OCI-LY3 (cell line): Measurements from ENCODE around the gene MTFMT.

Experiments
- H2AFZ ChIP-seq: fragments of 200-600, 300-600 bp; shearing (Covaris generic); 2 replicates; pipeline ENCODE4 v1.6.0; 2014; ENCODE audit warnings: antibody characterized with exemption, low read depth, low read length
- H3K27ac ChIP-seq: fragments of 200-600, 300-600 bp; sonication (generic); 2 replicates; pipeline ENCODE4 v1.5.1; 2014; ENCODE audit warnings: mild to moderate bottlenecking, low read length, moderate library complexity, mixed read lengths
- H3K27me3 ChIP-seq: fragments of 200-600, 300-600 bp; sonication (generic); 2 replicates; pipeline ENCODE4 v1.6.1; 2014; ENCODE audit warnings: low read depth, low read length, mixed read lengths
- H3K36me3 ChIP-seq: fragments of 200-600, 300-600 bp; sonication (generic); replicated peaks from 2 replicates; pipeline ENCODE3; 2014; ENCODE audit warnings: low read depth, low read length, mixed read lengths
- H3K4me1 ChIP-seq: fragments of 300-600, 200-600 bp; sonication (generic); 2 replicates; pipeline ENCODE4 v1.6.1; 2014; ENCODE audit warnings: low read length, mixed read lengths
- H3K4me2 ChIP-seq: fragments of 200-600, 300-600 bp; sonication (generic); 2 replicates; pipeline ENCODE4 v1.6.1; 2014; ENCODE audit warnings: low read length, mixed read lengths
- H3K4me3 ChIP-seq: fragments of 300-600, 200-600 bp; sonication (generic); 2 replicates; pipeline ENCODE4 v1.5.1; 2014; ENCODE audit warnings: antibody characterized with exemption, mild to moderate bottlenecking, low read length, moderate library complexity
- H3K79me2 ChIP-seq: fragments of 300-600, 200-600 bp; shearing (Covaris generic); 2 replicates; pipeline ENCODE4 v1.6.1; 2014; ENCODE audit warnings: mild to moderate bottlenecking, low read length, mixed read lengths
- H3K9ac ChIP-seq: fragments of 300-600, 200-600 bp; shearing (Covaris generic); 2 replicates; pipeline ENCODE4 v1.6.0; 2014; ENCODE audit warnings: mild to moderate bottlenecking, low read length, moderate library complexity
- H3K9me3 ChIP-seq: fragments of 200-600, 300-600 bp; shearing (Covaris generic); 2 replicates; pipeline ENCODE4 v1.6.1; 2014; ENCODE audit warnings: low read length, mixed read lengths; ENCODE audit not compliant: insufficient read depth
- H4K20me1 ChIP-seq: fragments of 200-600, 300-600 bp; sonication (generic); 2 replicates; pipeline ENCODE4 v1.6.1; 2016; ENCODE audit warnings: low read length, mixed read lengths; ENCODE audit not compliant: insufficient read depth
- EZH2phosphoT487 ChIP-seq: fragments of 200-600 bp; shearing (Covaris generic); IDR thresholded peaks from 2 replicates; pipeline ENCODE4 v1.6.1; 2018; ENCODE audit warnings: antibody characterized with exemption, mixed run types, low read depth
- TF ChIP-seq, protein P1 (sequence below): fragments of 200-600, 300-600 bp; sonication (generic); IDR thresholded peaks from 2 replicates; pipeline ENCODE4 v1.5.1; 2014; ENCODE audit warnings: antibody characterized with exemption, low read length, low read depth

MTFMT gene

DNA sequence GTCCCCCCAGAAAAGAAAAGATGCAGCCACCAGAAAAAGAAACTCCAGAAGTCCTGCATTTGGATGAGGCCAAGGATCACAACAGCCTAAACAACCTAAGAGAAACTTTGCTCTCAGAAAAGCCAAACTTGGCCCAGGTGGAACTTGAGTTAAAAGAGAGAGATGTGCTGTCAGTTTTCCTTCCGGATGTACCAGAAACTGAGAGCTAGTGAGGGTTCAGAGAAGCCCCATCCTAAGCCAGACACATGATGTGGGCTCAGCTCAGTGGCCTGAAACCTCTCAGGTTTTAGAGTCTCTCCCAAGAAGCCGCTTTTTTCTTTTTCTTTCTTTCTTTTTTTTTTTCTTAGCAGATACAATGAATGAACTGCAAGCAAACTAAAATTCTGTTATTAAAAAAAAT lies 23.5 kb upstream of the MTFMT start:
- no peaks in the 10 kb centered on the region for H3K79me2 ChIP-seq
- no peak overlapping the region for H3K4me2 ChIP-seq
- no peaks in the 10 kb centered on the region for H4K20me1 ChIP-seq
- H2AFZ ChIP-seq: no peak overlapping the region
- no peak overlapping the region for H3K9ac ChIP-seq
- TF ChIP-seq EZH2phosphoT487: no peak
- TF ChIP-seq, protein P1, sequence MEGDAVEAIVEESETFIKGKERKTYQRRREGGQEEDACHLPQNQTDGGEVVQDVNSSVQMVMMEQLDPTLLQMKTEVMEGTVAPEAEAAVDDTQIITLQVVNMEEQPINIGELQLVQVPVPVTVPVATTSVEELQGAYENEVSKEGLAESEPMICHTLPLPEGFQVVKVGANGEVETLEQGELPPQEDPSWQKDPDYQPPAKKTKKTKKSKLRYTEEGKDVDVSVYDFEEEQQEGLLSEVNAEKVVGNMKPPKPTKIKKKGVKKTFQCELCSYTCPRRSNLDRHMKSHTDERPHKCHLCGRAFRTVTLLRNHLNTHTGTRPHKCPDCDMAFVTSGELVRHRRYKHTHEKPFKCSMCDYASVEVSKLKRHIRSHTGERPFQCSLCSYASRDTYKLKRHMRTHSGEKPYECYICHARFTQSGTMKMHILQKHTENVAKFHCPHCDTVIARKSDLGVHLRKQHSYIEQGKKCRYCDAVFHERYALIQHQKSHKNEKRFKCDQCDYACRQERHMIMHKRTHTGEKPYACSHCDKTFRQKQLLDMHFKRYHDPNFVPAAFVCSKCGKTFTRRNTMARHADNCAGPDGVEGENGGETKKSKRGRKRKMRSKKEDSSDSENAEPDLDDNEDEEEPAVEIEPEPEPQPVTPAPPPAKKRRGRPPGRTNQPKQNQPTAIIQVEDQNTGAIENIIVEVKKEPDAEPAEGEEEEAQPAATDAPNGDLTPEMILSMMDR: no peak
- no peak overlapping the region for H3K27ac ChIP-seq
- no peak overlapping the region for H3K4me3 ChIP-seq
- H3K9me3 ChIP-seq: no peaks in the 10 kb centered on the region
- H3K36me3 ChIP-seq: no peaks in the 10 kb centered on the region
- H3K4me1 ChIP-seq: peaks cover 11% of the 10 kb centered on the region
- no peaks in the 10 kb centered on the region for H3K27me3 ChIP-seq

DNA sequence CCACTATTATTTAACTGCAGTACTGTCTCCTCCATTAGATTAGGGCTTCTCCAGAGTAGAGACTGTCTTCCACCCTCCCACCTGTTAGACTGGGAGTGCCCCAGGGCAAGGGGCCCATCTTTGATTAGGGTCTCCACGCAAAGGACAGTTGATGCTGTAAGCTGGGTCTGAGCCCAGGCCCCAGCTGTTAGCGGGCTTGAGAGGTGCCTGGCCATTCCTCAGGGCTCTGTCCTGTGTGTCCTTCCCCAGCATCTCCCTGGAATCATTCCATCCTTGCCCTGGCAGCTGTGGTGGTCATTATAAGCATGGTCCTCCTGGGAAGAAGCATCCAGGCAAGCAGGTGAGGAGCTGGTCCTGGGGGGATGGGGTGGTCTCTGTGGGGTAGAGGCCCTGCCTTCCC lies 21.8 kb upstream of the MTFMT start:
- Histone ChIP-seq H3K4me2 (no peak overlapping the region), H3K9me3 (no peaks in the 10 kb centered on the region), H3K36me3 (no peaks in the 10 kb centered on the region), H4K20me1 (no peaks in the 10 kb centered on the region; the same call in 1 of the 2 replicates), H2AFZ (no peak overlapping the region), H3K4me1 (peaks cover 11% of the 10 kb centered on the region), H3K27me3 (no peaks in the 10 kb centered on the region), H3K27ac (no peak overlapping the region), H3K79me2 (no peaks in the 10 kb centered on the region), H3K9ac (no peak overlapping the region), H3K4me3 (no peak overlapping the region)
- TF ChIP-seq, protein P1: no peak
- TF ChIP-seq EZH2phosphoT487: no peak

DNA sequence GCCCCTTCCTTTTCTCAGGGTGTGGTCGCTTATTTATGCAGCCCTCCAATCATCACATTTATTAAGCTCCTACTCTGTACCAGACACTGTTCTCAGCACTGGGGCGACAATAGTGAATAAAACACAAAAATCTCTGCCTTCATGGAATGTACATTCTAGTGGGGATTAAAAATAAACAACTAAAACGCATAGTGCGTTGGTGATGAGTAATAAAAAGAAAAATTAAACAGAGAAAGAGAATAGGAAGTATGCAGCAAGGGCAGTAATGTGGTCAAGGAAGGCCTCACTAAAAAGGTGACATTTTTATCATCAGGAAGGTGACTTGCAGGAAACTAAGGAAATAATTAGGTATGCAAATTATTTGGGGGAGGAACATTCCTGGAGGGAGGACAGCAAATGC lies 20.8 kb upstream of the MTFMT start:
- TF ChIP-seq, protein P1: no peak
- no peak for TF ChIP-seq EZH2phosphoT487
- Histone ChIP-seq H3K4me2 (peak overlapping the region; percentile 82), H3K4me1 (peaks cover 11% of the 10 kb centered on the region), H2AFZ (no peak overlapping the region), H3K27me3 (no peaks in the 10 kb centered on the region), H3K4me3 (peak overlapping the region; percentile 70), H3K27ac (no peak overlapping the region), H3K9me3 (no peaks in the 10 kb centered on the region), H3K36me3 (no peaks in the 10 kb centered on the region), H4K20me1 (no peaks in the 10 kb centered on the region; the same call in 1 of the 2 replicates), H3K9ac (no peak overlapping the region), H3K79me2 (no peaks in the 10 kb centered on the region)

DNA sequence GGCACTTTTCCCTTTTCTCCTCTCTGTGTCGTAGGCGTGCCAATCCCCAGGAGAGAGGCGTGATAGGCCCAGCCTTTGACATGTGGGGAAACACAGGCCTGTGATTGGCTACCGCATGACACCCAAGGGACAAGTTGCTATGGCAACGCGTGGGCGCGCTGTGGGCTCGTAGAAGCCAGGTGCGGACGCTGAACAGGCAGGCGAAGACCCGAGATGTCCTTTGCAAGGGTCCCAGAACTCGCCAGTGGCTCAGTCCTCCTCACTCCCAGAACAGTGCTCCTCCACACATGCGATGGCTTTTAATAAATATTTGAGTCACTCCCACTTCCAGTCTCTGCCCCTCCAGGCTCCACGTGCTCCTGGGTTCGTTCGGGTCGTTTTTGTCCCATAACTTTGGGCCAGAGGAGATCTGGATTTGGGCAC lies 20.0 kb upstream of the MTFMT start:
- Histone ChIP-seq H3K27me3 (no peaks in the 10 kb centered on the region), H3K36me3 (no peaks in the 10 kb centered on the region), H3K4me2 (peak overlapping the region; percentile 82), H3K27ac (no peak overlapping the region), H3K9me3 (no peaks in the 10 kb centered on the region), H3K4me1 (peaks cover 11% of the 10 kb centered on the region), H4K20me1 (no peaks in the 10 kb centered on the region; the same call in 1 of the 2 replicates), H2AFZ (peak overlapping the region; percentile 12; the same call in 1 of the 2 replicates), H3K4me3 (peak overlapping the region; percentile 70), H3K79me2 (no peaks in the 10 kb centered on the region), H3K9ac (no peak overlapping the region)
- TF ChIP-seq, protein P1: no peak
- TF ChIP-seq EZH2phosphoT487: no peak
